ENCODE results near the gene R3HDM2. TPM values are rescaled to one million over a fixed set of nuclear protein-coding genes. Genes with fewer than 3 reads are reported as not detected.
A peak's percentile ranks its signal among the peaks of the same experiment; 100 is the strongest.

The R3HDM2 gene
- total and polyA plus RNA-seq, 2 of the 13 experiments (the other 11 are each of a cell fraction or from before 2014, with no cell fraction given), result 11.1 to 23.5 TPM

DNA sequence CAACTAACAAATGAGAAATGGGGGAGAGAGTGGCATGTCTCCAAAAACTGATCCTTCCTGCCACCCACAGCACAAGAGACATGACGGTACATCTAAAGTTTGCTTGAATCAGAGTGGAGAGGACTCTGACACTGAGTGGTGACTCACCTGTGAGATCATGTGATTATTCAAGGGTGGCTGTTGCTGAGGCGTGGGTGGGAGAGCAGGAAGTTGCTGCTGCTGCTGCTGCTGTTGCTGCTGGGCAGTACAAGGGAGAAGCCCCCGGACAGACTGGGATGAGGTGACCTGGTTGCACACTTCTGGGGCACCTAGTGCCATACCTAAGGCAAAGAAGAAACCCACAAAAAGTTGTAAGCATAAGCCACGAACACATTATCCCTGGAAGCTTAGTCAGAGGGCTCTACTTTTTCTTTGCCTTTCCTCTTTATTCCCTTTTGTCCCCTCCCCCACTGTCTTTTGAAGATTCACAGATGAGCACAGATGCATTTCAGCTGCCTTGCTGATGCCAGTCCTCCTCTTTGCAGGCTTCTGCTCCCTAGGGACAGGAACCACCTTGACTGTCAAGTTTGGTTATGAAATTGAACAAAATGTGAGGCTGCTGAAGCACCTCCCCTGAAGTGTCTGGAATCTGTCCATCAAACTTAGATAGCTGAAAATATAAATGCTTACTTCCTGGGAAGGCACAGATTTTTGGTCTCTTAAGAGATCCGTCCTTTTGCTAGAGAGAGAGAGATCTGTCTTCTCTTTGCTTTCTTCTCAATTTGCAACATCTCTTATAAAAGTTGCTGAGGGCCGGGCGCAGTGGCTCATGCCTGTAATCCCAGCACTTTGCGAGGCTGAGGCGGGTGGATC lies 150.4 kb downstream of the R3HDM2 start (continued):
- TF ChIP-seq MXI1 (IDR thresholded peaks at IDR 0.05; ENCODE audit: borderline replicate concordance, low read depth, low read length) (peak; percentile 40; the same call in 1 of the 3 replicates), SKI (IDR thresholded peaks at IDR 0.05; ENCODE audit: partially characterized antibody) (no peak), KAT2B (IDR thresholded peaks at IDR 0.05; ENCODE audit: borderline replicate concordance, low read depth, low read length) (no peak), FOXM1 (CRISPR knock-in tag; IDR thresholded peaks at IDR 0.05) (no peak), TGIF2 (CRISPR knock-in tag; IDR thresholded peaks at IDR 0.05) (no peak), ZNF296 (CRISPR knock-in tag; conservative IDR thresholded peaks at IDR 0.05) (no peak), ZSCAN22 (CRISPR knock-in tag; IDR thresholded peaks at IDR 0.05) (no peak), ZNF781 (CRISPR knock-in tag; IDR thresholded peaks at IDR 0.05; ENCODE audit: borderline replicate concordance, not compliant biosample characterization) (no peak), ELF1 (CRISPR knock-in tag; IDR thresholded peaks at IDR 0.05) (peak; percentile 75), ZNF652 (CRISPR knock-in tag; IDR thresholded peaks at IDR 0.05; ENCODE audit: borderline replicate concordance, low read depth) (no peak), THAP11 (CRISPR knock-in tag; IDR thresholded peaks at IDR 0.05) (peak; percentile 35; the same call in 1 of the 2 replicates), ZSCAN30 (CRISPR knock-in tag; IDR thresholded peaks at IDR 0.05) (no peak), PRMT3 (CRISPR knock-in tag; IDR thresholded peaks at IDR 0.05; ENCODE audit: borderline replicate concordance, low read depth) (no peak), ZNF720 (CRISPR knock-in tag; IDR thresholded peaks at IDR 0.05) (no peak)
- TF ChIP-seq, protein P1, sequence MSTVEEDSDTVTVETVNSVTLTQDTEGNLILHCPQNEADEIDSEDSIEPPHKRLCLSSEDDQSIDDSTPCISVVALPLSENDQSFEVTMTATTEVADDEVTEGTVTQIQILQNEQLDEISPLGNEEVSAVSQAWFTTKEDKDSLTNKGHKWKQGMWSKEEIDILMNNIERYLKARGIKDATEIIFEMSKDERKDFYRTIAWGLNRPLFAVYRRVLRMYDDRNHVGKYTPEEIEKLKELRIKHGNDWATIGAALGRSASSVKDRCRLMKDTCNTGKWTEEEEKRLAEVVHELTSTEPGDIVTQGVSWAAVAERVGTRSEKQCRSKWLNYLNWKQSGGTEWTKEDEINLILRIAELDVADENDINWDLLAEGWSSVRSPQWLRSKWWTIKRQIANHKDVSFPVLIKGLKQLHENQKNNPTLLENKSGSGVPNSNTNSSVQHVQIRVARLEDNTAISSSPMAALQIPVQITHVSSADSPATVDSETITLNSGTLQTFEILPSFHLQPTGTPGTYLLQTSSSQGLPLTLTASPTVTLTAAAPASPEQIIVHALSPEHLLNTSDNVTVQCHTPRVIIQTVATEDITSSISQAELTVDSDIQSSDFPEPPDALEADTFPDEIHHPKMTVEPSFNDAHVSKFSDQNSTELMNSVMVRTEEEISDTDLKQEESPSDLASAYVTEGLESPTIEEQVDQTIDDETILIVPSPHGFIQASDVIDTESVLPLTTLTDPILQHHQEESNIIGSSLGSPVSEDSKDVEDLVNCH (CRISPR knock-in tag; IDR thresholded peaks at IDR 0.05), result no peak
- TF ChIP-seq, protein P2, sequence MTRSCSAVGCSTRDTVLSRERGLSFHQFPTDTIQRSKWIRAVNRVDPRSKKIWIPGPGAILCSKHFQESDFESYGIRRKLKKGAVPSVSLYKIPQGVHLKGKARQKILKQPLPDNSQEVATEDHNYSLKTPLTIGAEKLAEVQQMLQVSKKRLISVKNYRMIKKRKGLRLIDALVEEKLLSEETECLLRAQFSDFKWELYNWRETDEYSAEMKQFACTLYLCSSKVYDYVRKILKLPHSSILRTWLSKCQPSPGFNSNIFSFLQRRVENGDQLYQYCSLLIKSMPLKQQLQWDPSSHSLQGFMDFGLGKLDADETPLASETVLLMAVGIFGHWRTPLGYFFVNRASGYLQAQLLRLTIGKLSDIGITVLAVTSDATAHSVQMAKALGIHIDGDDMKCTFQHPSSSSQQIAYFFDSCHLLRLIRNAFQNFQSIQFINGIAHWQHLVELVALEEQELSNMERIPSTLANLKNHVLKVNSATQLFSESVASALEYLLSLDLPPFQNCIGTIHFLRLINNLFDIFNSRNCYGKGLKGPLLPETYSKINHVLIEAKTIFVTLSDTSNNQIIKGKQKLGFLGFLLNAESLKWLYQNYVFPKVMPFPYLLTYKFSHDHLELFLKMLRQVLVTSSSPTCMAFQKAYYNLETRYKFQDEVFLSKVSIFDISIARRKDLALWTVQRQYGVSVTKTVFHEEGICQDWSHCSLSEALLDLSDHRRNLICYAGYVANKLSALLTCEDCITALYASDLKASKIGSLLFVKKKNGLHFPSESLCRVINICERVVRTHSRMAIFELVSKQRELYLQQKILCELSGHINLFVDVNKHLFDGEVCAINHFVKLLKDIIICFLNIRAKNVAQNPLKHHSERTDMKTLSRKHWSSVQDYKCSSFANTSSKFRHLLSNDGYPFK (CRISPR knock-in tag; IDR thresholded peaks at IDR 0.05; ENCODE audit: borderline replicate concordance), result no peak
- TF ChIP-seq, protein P3, sequence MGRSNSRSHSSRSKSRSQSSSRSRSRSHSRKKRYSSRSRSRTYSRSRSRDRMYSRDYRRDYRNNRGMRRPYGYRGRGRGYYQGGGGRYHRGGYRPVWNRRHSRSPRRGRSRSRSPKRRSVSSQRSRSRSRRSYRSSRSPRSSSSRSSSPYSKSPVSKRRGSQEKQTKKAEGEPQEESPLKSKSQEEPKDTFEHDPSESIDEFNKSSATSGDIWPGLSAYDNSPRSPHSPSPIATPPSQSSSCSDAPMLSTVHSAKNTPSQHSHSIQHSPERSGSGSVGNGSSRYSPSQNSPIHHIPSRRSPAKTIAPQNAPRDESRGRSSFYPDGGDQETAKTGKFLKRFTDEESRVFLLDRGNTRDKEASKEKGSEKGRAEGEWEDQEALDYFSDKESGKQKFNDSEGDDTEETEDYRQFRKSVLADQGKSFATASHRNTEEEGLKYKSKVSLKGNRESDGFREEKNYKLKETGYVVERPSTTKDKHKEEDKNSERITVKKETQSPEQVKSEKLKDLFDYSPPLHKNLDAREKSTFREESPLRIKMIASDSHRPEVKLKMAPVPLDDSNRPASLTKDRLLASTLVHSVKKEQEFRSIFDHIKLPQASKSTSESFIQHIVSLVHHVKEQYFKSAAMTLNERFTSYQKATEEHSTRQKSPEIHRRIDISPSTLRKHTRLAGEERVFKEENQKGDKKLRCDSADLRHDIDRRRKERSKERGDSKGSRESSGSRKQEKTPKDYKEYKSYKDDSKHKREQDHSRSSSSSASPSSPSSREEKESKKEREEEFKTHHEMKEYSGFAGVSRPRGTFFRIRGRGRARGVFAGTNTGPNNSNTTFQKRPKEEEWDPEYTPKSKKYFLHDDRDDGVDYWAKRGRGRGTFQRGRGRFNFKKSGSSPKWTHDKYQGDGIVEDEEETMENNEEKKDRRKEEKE (IDR thresholded peaks at IDR 0.05), result no peak
- TF ChIP-seq, protein P4, sequence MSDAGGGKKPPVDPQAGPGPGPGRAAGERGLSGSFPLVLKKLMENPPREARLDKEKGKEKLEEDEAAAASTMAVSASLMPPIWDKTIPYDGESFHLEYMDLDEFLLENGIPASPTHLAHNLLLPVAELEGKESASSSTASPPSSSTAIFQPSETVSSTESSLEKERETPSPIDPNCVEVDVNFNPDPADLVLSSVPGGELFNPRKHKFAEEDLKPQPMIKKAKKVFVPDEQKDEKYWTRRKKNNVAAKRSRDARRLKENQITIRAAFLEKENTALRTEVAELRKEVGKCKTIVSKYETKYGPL (CRISPR knock-in tag; IDR thresholded peaks at IDR 0.05), result no peak
- TF ChIP-seq, protein P5, sequence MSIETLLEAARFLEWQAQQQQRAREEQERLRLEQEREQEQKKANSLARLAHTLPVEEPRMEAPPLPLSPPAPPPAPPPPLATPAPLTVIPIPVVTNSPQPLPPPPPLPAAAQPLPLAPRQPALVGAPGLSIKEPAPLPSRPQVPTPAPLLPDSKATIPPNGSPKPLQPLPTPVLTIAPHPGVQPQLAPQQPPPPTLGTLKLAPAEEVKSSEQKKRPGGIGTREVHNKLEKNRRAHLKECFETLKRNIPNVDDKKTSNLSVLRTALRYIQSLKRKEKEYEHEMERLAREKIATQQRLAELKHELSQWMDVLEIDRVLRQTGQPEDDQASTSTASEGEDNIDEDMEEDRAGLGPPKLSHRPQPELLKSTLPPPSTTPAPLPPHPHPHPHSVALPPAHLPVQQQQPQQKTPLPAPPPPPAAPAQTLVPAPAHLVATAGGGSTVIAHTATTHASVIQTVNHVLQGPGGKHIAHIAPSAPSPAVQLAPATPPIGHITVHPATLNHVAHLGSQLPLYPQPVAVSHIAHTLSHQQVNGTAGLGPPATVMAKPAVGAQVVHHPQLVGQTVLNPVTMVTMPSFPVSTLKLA (IDR thresholded peaks at IDR 0.05), result 0 out of 2 replicates have a peak, but pooled peaks have one; percentile 2
